GM19397 (cell line): ENCODE measurements around the gene ZDHHC14.

ENCODE experiments used
- ATAC-seq: cut with Tn5 transposase; IDR thresholded peaks from one replicate; pipeline ENCODE4 v1.9.1; 2021; ENCODE audit warnings: mild to moderate bottlenecking, moderate library complexity; ENCODE audit not compliant: unreplicated experiment

Gene ZDHHC14

GRCh38 chr6:157513619-157514485 is 132.9 kb downstream of the ZDHHC14 start:
- ATAC-seq, result no peak

- no peak for ATAC-seq
Measured at GRCh38 chr6:157514659-157515496, 133.9 kb downstream of the ZDHHC14 start.

- ATAC-seq, result peak; percentile 72
Measured at GRCh38 chr6:157516319-157517026, 135.5 kb downstream of the ZDHHC14 start.

- ATAC-seq, result no peak
Measured at GRCh38 chr6:157517601-157518359, 136.8 kb downstream of the ZDHHC14 start.

GRCh38 chr6:157518397-157519250 is 137.6 kb downstream of the ZDHHC14 start:
- ATAC-seq, result no peak

DNA sequence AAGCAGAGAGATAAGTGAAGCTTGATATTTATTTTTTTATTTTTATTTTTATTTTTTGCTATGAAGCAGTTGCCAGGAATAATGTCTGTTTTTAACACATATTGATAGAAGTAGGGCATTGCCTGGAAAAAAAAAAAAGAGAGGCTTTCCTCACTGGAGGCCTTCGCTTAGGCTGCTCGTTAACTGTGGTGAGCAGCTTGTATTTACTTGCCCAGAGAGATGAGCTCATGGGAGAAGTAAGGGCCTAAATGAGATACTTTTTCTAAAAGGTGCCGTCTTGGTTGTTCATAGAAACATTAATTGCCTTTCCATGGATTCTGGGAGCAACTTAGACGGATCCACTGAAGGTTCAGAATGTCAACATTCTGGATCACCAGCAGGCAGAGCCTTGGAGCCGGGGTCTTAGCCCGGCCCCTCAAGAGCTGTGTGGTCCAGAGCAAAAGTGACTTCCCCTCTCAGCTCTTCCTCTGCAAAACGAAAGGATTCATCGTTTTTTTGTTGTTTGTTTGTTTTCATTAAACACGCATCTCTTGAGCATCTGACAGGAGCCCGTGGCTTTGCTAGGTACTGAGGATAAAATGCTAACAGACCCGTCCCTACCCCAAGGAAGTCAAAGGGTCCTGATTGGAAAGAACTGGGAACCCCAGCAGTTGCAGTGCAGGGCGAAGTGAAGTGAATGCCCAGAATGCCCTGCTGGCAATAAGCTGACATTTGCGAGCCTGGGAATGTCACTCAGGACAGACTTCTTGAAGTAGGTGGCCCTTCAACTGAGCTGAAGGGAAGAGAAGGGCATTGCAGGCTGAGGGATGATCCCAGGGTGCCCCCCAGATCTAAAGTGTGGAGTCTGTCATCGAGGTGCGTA is 138.5 kb downstream of the ZDHHC14 start:
- no peak for ATAC-seq

DNA sequence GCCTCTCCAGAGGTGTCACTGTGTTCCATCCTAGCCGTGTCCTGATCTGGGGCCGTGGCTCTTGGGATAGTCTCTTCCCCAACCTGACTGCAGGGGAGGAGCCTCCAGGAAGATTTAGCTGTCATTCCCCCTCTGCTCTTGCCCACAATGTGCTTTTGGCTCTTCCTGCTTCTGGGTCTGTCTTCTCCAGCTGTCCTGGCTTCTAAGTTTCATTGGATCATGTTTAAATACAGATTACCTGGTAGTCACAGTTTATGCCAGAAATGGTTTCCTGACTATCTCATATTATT is 139.1 kb downstream of the ZDHHC14 start:
- ATAC-seq, result no peak

DNA sequence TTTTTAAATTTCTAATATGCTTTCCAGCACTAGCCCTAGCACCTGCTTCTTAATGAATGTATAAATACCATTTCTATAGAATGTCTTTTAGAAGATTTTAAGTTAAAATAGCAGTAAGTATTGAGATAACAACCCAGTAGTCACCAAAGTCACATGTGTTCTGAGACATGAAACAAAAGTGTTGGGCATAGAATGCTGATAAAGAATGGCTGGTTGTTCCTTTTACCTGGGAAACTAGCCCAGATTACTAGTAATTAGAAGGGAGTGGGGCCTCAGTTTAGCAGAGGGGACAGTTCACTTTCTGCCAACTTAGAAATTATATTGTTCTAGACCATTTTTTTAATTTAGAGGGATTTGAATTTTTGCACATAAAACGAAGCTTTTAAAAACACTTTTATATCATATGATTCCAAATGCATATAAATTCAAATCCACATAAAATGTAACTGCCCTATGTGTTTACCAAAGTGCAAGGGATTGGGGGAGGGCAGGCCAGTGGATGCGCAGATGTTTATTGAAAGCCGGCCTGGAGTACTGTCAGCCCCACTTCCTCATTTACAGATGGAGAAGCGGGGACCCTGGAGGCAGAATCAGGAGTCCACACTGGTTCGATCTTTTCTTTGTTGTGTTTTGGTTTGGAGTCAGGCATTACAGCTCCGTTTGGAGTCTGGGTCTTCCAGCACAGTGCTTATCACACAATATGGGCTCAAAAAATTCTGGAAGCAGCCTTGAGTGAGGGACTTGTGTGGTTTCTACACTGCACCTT is 139.8 kb downstream of the ZDHHC14 start:
- ATAC-seq, result no peak

DNA sequence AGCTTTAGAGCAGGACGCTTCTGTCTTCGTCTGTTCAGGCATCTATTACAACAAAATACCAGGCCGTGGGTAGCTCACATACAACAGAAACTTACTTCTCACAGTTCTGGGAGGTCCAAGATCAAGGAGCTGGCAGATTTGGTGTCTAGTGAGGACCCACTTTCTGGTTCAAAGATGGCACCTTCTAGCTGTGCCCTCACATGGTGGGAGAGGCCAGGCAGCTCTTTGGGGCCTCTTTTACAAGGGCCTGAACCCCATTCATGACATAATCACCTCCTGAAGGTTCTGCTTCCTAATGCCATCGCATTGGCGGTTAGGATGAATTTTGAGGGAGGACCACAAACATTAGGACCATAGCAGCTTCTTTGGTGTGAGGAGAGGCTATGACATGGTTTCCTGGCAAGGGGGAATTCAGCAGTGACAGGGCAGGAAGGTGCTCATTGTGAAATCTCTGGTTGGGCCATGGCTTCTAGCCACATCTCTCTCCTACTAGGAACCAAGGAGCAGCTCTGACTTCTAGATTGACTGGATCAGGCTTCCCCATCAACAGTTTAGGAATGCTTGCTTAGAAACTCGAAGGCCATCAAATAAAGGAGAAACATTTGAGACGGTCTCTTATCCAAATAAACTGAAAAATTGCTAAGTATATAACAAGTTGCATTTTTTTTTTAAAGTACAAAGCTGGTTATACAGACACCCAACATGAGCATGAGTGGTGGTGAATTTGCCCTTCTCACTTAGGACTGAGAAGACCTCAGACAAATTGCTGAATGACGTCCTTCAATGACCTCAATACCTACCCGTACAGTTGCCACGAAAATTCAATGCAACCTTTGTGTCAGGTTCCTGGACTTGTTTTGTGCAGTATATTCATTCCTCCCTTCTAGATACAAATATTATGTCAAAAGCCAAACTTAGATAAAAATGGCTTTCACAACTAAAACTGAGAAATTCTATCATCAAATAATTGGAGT is 140.7 kb downstream of the ZDHHC14 start:
- no peak for ATAC-seq

- no peak for ATAC-seq
Measured at GRCh38 chr6:157522472-157522871, 141.5 kb downstream of the ZDHHC14 start.

- ATAC-seq, result no peak
Measured at GRCh38 chr6:157524735-157525134, 143.7 kb downstream of the ZDHHC14 start.

GRCh38 chr6:157525292-157525889 is 144.4 kb downstream of the ZDHHC14 start:
- no peak for ATAC-seq

DNA sequence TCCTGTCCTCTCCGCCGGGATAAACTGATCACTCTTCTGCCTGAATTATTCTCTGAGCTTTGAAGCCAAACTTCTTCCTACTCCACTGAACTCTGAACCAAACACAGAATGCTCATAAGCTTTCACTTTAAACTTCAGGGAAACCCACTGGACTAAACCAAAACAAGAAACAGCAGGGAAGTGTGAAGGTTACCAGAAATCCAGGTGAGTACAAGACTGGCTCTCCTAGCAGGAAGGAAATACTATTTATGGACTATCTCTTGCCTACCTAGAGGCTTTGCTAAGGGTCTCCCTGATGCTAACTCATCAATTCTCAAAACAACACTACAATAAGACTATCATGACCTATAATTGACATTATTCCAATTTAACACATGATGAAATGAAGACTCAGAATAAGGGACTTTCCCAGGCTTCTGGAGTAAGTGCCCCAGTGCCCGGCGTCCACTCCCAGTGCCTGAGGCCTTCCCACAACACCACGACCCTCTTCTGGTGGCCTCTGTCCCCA is 145.0 kb downstream of the ZDHHC14 start:
- no peak for ATAC-seq

- ATAC-seq, result peak; percentile 76
Measured at GRCh38 chr6:157527471-157527907, 146.5 kb downstream of the ZDHHC14 start.

GRCh38 chr6:157528931-157529653 is 148.1 kb downstream of the ZDHHC14 start:
- ATAC-seq, result no peak

- ATAC-seq, result no peak
Measured at GRCh38 chr6:157529654-157530039, 148.7 kb downstream of the ZDHHC14 start.
